WTC11 (cell line): ENCODE data around the gene GPC6.

Experiments
- CBFB ChIP-seq: sonication (generic); formaldehyde crosslinking; IDR thresholded peaks from 2 replicates; pipeline ENCODE4 v1.8.1; 2022; ENCODE audit warnings: mild to moderate bottlenecking, low read depth, missing genetic modification reagents
- ESRRA ChIP-seq: sonication (generic); formaldehyde crosslinking; IDR thresholded peaks from 2 replicates; pipeline ENCODE4 v1.8.1; 2022; ENCODE audit warnings: mild to moderate bottlenecking, missing genetic modification reagents, borderline replicate concordance
- FOXJ3 ChIP-seq: sonication (generic); formaldehyde crosslinking; IDR thresholded peaks from 2 replicates; pipeline ENCODE4 v1.9.0; 2021; ENCODE audit warnings: missing genetic modification reagents, mild to moderate bottlenecking, borderline replicate concordance
- GABPB1 ChIP-seq: sonication (generic); formaldehyde crosslinking; IDR thresholded peaks from 2 replicates; pipeline ENCODE4 v1.8.1; 2023; ENCODE audit warnings: mild to moderate bottlenecking, missing genetic modification reagents
- TEAD4 ChIP-seq: sonication (generic); formaldehyde crosslinking; IDR thresholded peaks from 2 replicates; pipeline ENCODE4 v1.8.0; 2022; ENCODE audit warnings: mild to moderate bottlenecking, missing genetic modification reagents
- ZNF138 ChIP-seq: sonication (generic); formaldehyde crosslinking; conservative IDR thresholded peaks from 2 replicates; pipeline ENCODE4 v1.8.1; 2022; ENCODE audit warnings: mild to moderate bottlenecking, moderate library complexity, missing genetic modification reagents
- ZNF263 ChIP-seq: sonication (generic); formaldehyde crosslinking; IDR thresholded peaks from 2 replicates; pipeline ENCODE4 v1.8.1; 2022; ENCODE audit warnings: low read depth, mild to moderate bottlenecking, moderate library complexity, missing genetic modification reagents
- TF ChIP-seq, protein P1 (sequence below): sonication (generic); formaldehyde crosslinking; IDR thresholded peaks from 2 replicates; pipeline ENCODE4 v1.8.0; 2022; ENCODE audit warnings: mild to moderate bottlenecking, missing genetic modification reagents
- TF ChIP-seq, protein P2 (sequence below): fragments of 200-600 bp; IDR thresholded peaks from 2 replicates; pipeline ENCODE4 v1.8.0; 2022; ENCODE audit warnings: antibody characterized with exemption
- TF ChIP-seq, protein P3 (sequence below): sonication (generic); formaldehyde crosslinking; IDR thresholded peaks from 2 replicates; pipeline ENCODE4 v1.8.1; 2022; ENCODE audit warnings: low read depth, mild to moderate bottlenecking, moderate library complexity, missing genetic modification reagents, borderline replicate concordance

- TF ChIP-seq ZNF138 (no peak), FOXJ3 (no peak), CBFB (CRISPR knock-in tag) (no peak), GABPB1 (CRISPR knock-in tag) (no peak), ESRRA (CRISPR knock-in tag) (no peak), TEAD4 (CRISPR knock-in tag) (no peak), ZNF263 (CRISPR knock-in tag) (no peak)
- TF ChIP-seq, protein P1, sequence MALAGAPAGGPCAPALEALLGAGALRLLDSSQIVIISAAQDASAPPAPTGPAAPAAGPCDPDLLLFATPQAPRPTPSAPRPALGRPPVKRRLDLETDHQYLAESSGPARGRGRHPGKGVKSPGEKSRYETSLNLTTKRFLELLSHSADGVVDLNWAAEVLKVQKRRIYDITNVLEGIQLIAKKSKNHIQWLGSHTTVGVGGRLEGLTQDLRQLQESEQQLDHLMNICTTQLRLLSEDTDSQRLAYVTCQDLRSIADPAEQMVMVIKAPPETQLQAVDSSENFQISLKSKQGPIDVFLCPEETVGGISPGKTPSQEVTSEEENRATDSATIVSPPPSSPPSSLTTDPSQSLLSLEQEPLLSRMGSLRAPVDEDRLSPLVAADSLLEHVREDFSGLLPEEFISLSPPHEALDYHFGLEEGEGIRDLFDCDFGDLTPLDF (CRISPR knock-in tag): no peak
- TF ChIP-seq, protein P2, sequence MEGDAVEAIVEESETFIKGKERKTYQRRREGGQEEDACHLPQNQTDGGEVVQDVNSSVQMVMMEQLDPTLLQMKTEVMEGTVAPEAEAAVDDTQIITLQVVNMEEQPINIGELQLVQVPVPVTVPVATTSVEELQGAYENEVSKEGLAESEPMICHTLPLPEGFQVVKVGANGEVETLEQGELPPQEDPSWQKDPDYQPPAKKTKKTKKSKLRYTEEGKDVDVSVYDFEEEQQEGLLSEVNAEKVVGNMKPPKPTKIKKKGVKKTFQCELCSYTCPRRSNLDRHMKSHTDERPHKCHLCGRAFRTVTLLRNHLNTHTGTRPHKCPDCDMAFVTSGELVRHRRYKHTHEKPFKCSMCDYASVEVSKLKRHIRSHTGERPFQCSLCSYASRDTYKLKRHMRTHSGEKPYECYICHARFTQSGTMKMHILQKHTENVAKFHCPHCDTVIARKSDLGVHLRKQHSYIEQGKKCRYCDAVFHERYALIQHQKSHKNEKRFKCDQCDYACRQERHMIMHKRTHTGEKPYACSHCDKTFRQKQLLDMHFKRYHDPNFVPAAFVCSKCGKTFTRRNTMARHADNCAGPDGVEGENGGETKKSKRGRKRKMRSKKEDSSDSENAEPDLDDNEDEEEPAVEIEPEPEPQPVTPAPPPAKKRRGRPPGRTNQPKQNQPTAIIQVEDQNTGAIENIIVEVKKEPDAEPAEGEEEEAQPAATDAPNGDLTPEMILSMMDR: no peak
- TF ChIP-seq, protein P3, sequence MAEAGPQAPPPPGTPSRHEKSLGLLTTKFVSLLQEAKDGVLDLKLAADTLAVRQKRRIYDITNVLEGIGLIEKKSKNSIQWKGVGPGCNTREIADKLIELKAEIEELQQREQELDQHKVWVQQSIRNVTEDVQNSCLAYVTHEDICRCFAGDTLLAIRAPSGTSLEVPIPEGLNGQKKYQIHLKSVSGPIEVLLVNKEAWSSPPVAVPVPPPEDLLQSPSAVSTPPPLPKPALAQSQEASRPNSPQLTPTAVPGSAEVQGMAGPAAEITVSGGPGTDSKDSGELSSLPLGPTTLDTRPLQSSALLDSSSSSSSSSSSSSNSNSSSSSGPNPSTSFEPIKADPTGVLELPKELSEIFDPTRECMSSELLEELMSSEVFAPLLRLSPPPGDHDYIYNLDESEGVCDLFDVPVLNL (CRISPR knock-in tag): no peak
Observed at GRCh38 chr13:93260591-93260990, 34.0 kb downstream of the GPC6 start.
